SKM-1 (cell line): ENCODE data around the gene ASIC3.
A peak's percentile ranks its signal among the peaks of the same experiment; 100 is the strongest.

ENCODE experiments used
- DNase-seq: peaks from one replicate; lab custom pipeline; 2025; ENCODE audit not compliant: unreplicated experiment; lab: John Stamatoyannopoulos, UW

The ASIC3 gene

DNA sequence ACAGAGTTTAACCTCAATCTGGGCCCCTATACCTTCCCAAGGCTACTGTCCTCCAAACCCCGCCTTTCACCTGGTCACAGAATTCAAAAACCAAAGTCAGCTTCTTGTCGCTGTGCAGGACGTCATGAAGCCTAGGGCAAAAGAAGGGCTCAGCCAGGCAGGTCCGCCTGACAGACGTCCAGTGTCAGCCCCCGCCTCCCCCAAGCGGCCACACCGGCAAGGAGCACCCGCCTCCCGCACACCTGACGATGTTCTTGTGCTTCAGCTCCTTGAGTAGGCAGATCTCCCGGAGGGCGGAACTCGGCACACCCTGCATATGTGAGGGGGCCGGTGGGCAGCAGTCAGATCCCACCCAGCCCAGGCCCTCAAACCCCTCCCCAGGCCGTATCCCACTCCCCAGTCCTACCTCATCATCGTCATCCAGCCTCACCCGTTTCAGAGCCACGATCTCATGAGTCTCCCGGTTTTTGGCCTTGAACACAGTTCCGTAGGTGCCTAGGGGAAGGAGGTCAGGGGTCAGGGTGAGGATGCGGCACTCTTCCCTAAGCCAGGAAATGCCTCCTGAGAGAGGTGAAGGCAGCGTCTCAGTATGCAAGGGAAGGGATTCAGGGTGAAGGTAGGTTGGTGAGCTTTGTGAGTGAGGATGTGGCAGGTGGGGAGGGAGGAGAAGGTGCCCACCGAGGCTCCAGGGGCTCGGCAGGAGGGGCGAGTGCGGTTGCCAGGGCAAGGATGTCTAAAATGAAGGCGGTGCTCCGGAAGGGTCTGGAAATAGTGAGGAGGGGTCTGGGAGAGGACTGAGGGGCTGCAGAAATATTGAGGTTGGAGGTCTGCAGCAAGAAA is 8.6 kb downstream of the ASIC3 start:
- no peak for DNase-seq

DNA sequence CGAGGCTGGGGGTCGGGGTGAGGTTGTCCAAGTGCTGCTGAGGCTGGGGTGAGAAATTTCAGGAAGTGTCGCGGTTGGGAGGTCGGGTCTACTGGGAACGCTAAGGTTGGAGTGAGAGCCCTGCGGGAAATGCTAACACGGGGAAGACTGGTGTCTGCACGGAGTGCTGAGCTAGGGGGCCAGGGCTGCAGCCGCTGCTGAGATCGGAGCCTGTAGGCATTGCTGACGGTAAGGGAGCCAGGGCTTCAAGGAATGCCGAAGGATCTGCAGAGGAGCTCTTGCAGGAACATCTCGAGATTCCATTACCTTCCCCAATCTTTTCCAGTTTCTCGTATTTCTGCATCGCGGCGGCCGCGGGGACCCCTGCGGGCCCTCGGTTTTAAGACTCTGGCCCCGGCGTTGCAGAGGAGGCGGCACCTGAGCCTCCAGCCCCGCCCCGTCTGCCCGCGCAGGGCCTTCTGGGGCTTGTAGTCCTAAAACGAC is 9.2 kb downstream of the ASIC3 start, which contains the start of gene CDK5:
CDK5 (minus strand) TSS at position 392 of the 483 bp plus-strand sequence; CDS start at position 343, 49 bp downstream.
- no peak for DNase-seq

DNA sequence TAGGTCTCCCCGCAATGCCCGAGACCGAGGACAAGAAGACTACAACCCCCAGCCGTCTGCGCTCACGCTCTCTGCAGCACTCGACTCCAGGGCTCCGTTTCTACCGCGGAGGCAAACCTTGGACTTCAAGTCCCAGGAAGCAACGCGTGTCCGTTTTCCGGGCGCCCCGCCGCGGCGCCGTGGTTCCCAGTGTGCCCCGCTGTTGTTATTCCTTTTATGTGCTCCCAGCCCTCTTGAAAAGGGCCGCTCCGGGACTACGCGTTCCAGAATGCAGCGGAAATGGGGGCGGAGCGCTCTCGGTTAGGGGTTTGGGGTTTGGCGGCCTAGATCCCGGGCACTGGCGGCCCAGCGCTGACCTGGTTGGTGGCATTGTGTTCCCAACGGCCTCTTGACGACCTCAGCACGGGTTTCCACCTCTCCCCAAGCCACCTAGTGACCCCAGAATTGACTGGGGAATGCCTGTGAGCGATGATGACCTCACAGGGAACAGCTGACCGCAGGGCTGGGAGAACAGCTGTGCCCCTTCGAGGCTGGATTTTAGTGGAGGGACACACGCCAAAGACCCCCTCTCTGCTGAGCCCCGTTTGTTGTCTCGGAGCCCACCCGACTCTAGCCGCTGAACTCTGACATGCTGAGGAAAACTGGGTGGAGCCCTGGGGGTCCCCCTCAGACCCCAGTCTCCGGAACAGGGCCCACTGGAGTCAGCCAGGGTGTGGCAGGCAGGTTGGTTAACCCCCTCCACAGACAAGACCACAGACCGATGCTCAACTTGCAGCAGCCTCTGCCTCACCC is 9.9 kb downstream of the ASIC3 start:
- DNase-seq, result peak; percentile 69

DNA sequence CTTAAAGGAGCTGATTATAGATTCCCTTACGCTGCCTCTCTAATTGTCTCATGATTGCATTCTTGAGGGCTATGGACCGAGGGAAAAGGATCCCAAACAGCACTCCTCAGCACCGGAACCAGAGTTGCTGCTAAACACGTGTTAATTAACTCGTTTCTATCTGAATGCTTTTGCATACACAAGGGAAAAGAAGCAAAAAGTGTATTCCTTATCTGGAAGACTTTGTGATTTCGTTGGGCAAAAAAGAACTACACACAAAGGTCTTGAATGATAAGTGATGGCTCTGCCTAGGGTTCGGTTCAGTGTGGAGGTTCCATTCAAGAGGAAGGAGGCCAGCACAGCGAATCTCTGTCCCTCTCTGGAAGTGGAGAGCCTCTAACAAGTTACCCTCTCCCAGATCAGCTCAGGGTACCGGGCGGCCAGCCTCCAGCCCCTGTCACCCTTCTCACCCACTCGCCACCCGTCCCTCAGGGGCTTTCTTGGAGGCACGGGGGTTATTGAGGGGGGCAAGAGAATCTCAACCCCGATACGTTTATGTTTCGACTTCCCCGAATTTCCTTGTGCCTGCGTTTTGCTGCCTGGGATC is 10.5 kb downstream of the ASIC3 start:
- DNase-seq, result no peak

DNA sequence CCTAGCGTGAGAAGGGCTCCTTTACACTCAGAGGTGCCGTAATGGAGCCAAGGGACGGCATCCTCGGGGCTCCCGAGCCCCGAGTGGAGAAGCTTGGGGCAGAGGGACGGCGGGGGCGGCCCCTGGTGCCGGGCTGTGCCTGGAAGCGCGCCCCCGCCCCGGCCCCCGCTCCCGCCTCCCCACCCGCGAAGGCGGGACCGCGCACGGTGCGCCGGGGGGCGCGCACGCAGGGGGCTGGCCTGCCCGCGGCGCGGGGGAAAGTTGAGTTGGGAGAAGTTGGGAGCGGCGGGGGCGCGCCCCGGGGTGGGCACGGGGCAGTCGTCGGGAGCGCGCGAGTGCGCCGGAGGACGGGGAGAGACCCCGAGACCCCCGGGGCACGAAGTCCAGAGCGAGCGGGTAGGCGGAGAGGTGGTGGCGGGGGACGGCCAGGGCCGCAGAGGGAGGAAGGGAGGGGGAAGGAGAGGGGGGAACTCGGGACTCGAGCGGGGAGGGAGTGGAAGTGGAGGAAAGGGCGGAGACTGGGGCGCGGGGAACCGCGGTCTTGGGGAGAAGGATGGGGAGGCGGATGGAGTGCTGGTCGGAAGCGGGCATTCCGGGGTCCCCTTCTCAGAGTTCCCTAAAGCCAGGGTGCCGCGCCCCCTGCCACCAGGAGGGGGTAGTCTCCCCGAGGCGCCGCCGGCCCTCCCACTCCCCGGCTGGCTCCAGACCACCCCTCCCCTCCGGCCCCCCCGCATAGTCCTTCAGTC is 11.2 kb downstream of the ASIC3 start, which contains the start of gene SLC4A2:
SLC4A2 (plus strand) TSS at position 223 of the 746 bp plus-strand sequence. CDS start 2,399 bp downstream, outside the sequence.
- peak; percentile 15 for DNase-seq

DNA sequence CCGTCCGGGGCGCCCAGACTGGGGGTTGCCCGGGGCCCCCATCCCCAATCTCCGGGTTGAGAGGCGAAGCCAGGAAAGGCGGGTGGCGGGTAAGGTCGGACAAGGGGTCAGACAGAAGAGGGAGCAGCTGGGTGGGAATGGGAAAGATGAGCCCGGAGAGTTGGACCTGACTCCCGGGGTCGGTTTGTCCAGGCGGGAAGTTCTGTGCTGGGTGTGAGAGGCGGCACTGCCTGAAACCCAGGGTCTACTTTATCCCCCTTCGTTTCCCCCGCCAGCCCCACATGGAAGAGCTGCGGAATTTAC is 11.7 kb downstream of the ASIC3 start:
- DNase-seq, result no peak

DNA sequence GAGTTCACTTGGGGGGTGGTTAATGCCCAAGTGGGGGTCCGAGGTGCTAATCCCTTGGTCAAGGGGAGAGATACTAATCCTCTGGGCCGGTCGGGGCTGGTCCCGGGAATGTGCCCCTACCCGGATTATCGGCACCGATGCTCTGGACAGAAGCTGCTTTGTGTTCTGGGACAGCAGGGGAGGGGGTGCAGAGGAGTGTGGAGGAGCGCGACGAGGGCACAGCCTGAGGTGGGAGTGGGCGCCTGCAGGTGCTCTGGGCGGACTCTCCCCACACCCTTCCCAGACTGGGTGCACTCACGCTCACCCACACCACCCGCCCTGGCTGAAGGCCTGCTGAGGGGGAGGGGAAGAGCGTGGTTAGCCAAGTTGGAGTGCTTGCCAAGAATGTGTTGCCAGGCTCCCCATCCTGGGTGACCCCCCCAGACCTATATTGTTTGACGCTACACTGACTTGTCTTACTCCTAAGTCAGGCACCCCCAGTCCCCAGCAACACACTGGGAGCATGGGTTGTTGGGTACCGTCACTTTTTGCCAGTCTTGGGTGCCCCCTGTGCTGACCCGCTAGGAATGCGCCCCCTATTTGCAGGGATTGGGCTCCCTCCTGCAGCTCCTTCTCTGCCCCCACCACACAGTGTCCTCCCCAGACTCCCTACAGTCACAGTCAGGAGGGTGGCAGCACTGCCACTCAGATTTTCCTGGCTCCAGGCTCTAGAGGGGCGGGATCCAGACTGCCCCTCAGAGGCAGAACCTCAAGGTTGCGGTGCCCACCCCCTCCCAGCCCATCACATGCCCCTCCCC is 12.3 kb downstream of the ASIC3 start:
- DNase-seq, result no peak

DNA sequence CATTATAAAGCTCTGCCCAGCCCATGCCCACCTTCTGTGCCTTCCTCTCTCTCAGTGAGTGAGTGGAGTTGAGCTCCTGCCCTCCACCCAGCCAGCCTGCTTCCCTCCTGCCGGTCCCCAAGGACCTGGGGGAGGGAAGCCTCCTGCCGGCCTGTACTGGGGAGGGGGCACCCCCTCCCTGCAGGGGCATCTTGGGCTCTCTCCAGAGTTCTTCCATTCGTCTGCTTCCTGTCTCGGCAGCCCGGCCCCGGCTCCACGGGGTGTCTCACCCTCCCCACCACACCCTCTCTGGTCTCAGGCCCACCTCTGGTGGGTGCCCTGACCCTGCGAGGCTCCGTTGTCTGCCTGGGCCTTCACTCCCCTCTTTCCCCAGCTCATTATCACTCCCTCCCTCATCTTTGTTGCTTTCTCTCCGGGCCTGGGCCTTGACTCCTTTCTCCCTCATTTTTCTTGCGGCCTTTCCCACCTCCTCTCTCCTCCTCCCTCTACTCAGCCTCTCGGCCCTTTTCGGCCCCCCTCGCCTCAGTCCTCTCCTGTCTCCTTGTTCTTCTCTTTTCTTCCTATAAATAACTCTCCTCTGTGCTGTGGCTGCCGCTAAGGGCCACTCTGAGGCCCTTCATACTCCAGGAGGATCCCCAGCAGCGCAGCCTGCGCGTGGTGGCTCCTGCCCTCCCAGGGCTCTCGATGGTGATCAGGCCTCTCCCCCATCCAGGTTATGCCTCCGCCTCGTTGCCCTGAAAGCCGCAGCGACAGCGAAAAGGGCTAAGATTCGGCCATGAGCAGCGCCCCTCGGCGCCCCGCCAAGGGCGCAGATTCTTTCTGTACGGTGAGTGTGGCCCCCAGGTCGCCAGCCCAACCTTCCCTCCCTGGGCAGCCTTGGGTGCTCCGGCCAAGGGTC is 13.1 kb downstream of the ASIC3 start:
- DNase-seq, result no peak

DNA sequence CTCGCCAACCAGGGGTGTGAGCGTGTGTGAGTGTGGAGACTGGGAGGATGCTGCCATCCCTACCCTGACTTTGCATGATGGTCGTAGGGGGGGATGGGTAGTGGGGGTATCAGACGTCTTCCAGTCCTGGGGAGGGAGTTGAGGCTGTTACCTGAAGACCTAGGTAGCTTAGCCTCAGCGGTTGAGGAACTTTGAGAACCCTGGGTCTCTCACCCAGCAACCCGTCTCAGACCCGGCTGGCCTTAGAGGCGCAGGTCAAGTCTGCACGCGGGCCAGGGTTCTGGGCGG is 13.7 kb downstream of the ASIC3 start:
- no peak for DNase-seq

DNA sequence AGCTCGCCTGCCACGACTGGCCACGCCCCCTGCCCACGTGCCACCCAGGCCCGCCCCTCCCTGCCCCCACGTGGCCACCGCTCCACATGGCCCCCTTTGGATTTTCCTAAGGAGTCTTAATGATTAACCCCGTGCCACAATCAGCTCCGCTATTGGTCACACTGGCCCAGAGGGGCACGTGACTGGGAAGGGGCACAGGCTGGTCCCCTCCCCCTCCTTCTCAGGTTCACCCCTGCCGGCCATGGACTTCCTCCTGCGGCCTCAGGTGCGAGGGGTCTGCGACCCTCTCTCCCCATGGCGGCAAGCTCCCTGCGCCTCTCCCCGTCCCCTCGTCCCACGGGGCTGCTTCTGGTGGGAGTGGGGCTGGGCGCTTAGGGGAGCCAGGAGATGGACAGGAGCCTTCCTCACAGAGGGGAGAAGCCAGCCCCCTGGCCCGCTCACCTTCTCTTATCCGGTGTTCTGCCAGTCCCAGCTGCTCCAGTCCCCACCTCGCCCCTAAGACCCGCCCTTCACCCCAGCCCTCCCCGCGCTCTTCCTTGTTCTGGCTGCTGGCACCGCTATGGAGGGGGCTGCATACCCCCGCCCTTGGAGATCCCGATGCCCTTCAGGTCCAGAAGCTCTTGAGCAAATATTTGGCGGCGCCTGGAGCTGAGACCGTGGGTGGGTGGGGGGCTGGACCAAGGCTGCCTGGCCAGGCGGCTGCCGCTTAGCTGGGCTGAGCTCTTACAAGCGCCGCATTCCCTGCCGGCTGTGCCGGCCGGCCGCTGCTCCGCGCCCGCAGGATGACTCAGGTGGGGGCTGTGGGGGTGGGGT is 14.3 kb downstream of the ASIC3 start:
- DNase-seq, result no peak

DNA sequence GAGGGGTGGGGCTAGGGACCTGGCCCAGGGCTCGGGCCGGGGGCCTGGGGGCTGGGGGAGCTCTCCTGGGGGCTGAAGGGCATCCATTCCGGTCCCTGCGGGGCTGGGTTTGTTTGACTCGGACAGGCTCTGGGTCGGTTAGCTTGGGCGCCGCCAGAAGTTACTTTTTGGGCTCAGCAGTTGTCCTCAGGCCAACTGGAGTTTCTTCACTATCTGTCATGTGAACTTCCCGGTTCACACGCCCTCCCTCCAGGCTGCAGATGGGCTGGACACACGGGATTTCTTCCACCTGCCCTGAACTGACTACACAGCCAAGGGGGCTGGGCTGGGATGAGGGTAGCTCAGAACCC is 14.9 kb downstream of the ASIC3 start:
- DNase-seq, result no peak

DNA sequence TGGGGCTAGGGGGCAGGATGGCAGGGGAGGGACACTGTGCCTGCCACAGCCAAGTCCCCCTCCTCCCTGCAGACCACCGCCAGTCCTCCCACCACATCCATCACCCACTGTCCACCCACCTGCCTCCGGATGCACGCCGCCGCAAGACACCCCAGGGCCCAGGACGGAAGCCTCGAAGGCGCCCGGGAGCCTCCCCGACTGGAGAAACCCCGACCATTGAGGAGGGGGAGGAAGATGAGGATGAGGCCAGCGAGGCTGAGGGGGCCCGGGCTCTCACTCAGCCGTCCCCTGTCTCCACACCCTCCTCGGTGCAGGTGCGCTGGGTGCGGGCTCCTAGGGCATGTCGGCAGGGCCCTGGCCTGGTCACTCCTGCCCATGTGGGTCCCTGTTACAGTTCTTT is 16.1 kb downstream of the ASIC3 start:
- DNase-seq, result no peak

DNA sequence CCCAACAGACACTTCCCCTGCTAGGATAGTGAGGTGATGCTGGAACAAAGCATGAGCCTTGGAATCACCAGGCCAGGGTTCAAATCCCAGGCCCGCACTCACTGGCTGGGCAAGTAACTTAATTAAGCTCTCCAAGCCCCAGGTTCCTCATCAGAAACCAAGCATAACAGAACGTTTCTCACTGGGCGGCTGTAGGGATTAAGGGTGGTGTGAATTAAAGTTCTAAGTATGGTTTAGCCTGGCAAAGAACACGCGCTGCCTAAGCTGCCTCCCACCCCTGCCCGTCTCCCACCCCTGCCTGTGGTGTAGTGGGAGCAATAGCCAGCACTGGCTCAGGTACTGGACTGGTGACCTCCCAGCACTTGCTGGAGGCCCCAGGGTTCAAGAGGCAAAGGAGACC is 16.7 kb downstream of the ASIC3 start:
- no peak for DNase-seq

DNA sequence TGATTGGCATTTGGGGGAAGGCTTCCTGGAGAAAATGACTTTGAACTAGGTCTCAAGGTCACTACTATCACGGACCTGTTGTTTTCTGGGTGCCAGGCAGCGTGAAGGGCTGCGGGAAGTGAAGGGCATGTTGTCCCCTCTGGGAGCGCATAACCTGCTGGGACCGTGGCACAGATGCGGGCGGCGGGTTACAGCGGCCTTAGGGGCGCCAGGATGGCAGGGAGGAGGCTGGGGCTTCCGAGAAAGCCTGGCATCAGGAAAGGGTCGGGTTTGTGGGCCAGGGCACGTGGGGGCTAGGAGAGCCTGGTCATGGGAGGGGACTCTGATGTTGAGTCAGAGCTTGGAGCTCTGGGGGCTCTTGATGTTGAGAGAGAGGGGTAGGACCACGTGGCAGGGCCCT is 17.2 kb downstream of the ASIC3 start:
- no peak for DNase-seq

DNA sequence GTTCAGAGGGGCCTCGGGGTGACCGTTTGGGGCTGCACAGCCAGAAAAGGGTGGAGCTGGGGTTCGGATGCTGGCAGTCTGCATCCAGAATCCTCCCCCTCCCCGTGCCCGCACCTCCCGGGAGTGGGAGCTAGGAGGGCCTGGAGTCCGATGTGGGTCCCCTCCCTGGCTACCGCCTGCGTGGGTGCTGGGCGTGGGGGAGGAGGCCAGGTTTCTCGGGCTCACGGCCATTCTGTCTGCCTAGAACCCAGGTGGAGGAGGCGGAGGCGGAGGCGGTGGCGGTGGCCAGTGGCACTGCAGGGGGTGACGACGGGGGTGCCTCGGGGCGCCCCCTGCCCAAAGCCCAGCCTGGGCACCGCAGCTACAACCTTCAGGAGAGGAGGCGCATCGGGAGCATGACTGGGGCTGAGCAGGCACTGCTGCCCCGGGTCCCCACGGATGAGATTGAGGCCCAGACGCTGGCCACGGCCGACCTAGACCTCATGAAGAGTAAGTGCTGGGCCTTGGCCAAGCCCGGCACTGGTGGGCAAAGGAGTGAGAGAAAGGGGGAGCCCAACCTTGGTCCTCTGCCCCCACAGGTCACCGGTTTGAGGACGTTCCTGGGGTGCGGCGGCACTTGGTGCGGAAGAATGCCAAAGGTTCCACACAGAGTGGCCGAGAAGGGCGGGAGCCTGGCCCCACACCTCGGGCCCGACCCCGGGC is 18.1 kb downstream of the ASIC3 start:
- no peak for DNase-seq

DNA sequence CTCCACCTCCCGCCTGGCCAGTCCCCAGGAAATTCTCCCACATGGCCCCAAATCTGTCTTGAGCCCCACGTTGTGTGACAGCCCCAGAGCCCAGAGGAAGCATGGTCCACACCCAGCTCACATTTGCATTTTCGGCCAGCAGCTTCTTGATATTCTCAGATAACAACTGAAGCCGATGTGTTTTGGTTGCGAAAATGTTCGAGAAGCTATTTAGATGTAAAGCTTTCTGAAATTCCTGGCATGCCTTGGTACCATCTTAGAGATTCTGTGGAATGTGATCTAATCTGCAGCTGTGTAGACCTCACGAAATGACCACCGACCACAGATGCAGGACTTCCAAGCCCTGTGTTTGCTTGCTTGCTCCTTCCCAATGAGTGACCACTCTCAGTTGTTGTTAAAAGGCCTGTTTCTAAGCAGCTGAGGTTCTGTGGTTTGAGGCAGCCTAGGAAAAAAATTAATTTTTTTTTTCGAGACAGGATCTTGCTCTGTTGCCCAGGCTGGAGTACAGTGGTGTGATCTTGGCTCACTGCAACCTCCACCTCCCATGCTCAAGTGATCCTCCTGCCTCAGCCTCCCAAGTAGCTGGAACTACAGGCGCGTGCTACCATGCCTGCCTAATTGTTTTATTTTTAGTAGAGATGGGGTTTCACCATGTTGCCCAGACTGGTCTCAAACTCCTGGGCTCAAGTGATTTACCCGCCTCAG is 19.9 kb downstream of the ASIC3 start:
- DNase-seq, result no peak

DNA sequence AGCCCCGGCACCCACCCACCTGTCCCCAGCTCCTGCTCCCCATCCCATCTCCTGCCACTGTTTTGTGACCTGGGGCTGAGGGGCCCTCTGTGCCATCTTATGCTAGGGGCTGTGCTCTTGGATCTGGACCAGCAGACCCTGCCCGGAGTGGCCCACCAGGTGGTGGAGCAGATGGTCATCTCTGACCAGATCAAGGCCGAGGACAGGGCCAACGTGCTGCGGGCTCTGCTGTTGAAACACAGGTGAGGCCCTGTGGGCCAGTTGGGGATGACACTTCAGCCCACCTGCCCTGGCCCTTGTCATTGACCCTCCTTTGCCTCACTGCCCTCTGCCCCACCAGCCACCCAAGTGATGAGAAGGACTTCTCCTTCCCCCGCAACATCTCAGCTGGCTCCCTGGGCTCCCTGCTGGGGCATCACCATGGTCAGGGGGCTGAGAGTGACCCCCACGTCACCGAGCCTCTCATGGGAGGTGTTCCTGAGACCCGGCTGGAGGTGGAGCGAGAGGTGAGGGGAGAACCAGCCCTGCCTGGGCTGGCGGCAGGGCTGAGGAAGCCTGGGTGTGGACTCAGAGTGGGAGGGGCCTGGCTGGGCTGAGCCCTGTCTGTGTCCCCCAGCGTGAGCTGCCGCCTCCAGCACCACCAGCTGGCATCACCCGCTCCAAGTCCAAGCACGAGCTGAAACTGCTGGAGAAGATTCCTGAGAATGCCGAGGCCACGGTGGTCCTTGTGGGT is 21.7 kb downstream of the ASIC3 start:
- DNase-seq, result no peak
